Sigmoid colon (tissue), 7 donors: ENCODE results near the gene NUP205. TPM values are rescaled to one million over a fixed set of nuclear protein-coding genes. Genes with fewer than 3 reads are reported as not detected.

Source experiments
- DNase-seq: peaks from one replicate; pipeline ENCODE4 v3.0.0-alpha.2; 2019
- H3K27ac ChIP-seq, 4 donors: fragments of 200-600 bp; sonication (generic); one replicate each; pipeline ENCODE4 v1.5.1; 2016 to 2019; ENCODE audit warnings: mild to moderate bottlenecking in 1 of 4
- H3K27me3 ChIP-seq, 3 donors: fragments of 200-600 bp; sonication (generic); one replicate each; pipeline ENCODE4 v1.5.1; 2019; ENCODE audit warnings: mild to moderate bottlenecking in 1 of 3
- H3K36me3 ChIP-seq, 4 donors: fragments of 200-600 bp; sonication (generic); one replicate each; pipeline ENCODE4 v1.5.1; 2016 to 2019
- H3K4me1 ChIP-seq, 4 donors: fragments of 200-600 bp; sonication (generic); one replicate each; pipeline ENCODE4 v1.5.1; 2017 to 2019
- H3K4me3 ChIP-seq, 4 donors: fragments of 200-600 bp; sonication (generic); one replicate each; pipeline ENCODE4 v1.5.1; 2017 to 2019; ENCODE audit warnings: mild to moderate bottlenecking in 2 of 4, moderate library complexity in 1 of 4
- H3K9me3 ChIP-seq, 4 donors: fragments of 200-600 bp in 3 of 4; sonication (generic) in 3 of 4; one replicate each; pipeline versions ENCODE4 v1.5.1 to v1.6.1; 2013 to 2019
- CTCF ChIP-seq, 4 experiments: fragments of 450-650 bp in 3 of 4; fragments of 200-600 bp in 1 of 4; IDR thresholded peaks; one replicate each; pipeline ENCODE4 v1.5.1; 2016 to 2019; ENCODE audit warnings: antibody characterized with exemption in 4 of 4, mild to moderate bottlenecking in 3 of 4, moderate library complexity in 2 of 4
- EP300 ChIP-seq, 4 donors: sonication (generic); formaldehyde crosslinking; IDR thresholded peaks; one replicate each; pipeline ENCODE4 v1.6.1; 2017; ENCODE audit warnings: antibody characterized with exemption in 4 of 4
- POLR2A ChIP-seq, 2 donors: fragments of 450-650 bp; IDR thresholded peaks; one replicate each; pipeline ENCODE4 v1.6.1; 2016; ENCODE audit warnings: antibody characterized with exemption in 2 of 2, mild to moderate bottlenecking in 2 of 2, moderate library complexity in 2 of 2
- POLR2AphosphoS5 ChIP-seq, 4 donors: sonication (generic); formaldehyde crosslinking; IDR thresholded peaks; one replicate each; pipeline ENCODE4 v1.6.1; 2017; ENCODE audit warnings: antibody characterized with exemption in 4 of 4
- WGBS, 2 donors: extraction: QIAGEN DNeasy Blood & Tissue Kit; methylation state at CpG; one replicate each; pipeline ENCODE4 v1.1.7; 2013; 5-methylcytosine and 5-hydroxymethylcytosine counted together
- intact Hi-C: fragments of 100-400 bp; cut with DNase I; formaldehyde crosslinking; loops from one replicate; pipeline ENCODE4 v1.15.1; 2023
- polyA plus RNA-seq, 3 donors: library from polyadenylated mRNA; stranded (reverse); fragments of 200-250 nt; gene quantifications; one replicate each; pipeline ENCODE4 v1.2.3, GENCODE V29; 2013
- total RNA-seq, 4 donors: library from RNA; depleted of rRNA; stranded (reverse); fragments of >200 nt; gene quantifications; one replicate each; pipeline ENCODE4 v1.1.0, GENCODE V29; 2016
- donor health status: healthy with polysubstance abuse.
- donor health status: Bipolar disorder and iron deficiency.
- donor health status: healthy.

The NUP205 gene
- total and polyA plus RNA-seq, 7 donors, result 9.5 to 37.5 (median 21.9) TPM

GRCh38 chr7:135669774-135670173 lies 112.1 kb downstream of the NUP205 start:
- Histone ChIP-seq H3K36me3 (peaks cover 0 to 5% (median 0%) of the 10 kb centered on the region in 4 donors), H3K4me1 (peaks cover 0 to 41% (median 33%) of the 10 kb centered on the region in 4 donors), H3K4me3 (no peak overlapping the region), H3K9me3 (no peaks in the 10 kb centered on the region), H3K27ac (peak overlapping the region in 1 of 4 donors; percentile 30), H3K27me3 (no peaks in the 10 kb centered on the region)
- WGBS, 2 donors, result 84 to 86% methylated on average over 1 of the region's 1 CpG
- no peak for DNase-seq
- intact Hi-C loops, result loop anchor here (5.0 to 10.0 kb wide), 2 partner anchors 78 to 305 kb away; partner anchors contain the start of genes FAM180A and MTPN
- TF ChIP-seq EP300 (IDR thresholded peaks at IDR 0.05), result no peak
- no peak for TF ChIP-seq CTCF (IDR thresholded peaks at IDR 0.05)
- TF ChIP-seq POLR2A (IDR thresholded peaks at IDR 0.05), result no peak
- no peak for TF ChIP-seq POLR2AphosphoS5 (IDR thresholded peaks at IDR 0.05)

GRCh38 chr7:135670179-135670578 lies 112.5 kb downstream of the NUP205 start:
- H3K36me3 ChIP-seq, result peaks cover 0 to 5% (median 0%) of the 10 kb centered on the region in 4 donors
- TF ChIP-seq POLR2AphosphoS5 (IDR thresholded peaks at IDR 0.05) (no peak), EP300 (IDR thresholded peaks at IDR 0.05) (no peak), CTCF (IDR thresholded peaks at IDR 0.05) (no peak), POLR2A (IDR thresholded peaks at IDR 0.05) (no peak)
- H3K4me3 ChIP-seq, result no peak overlapping the region
- H3K9me3 ChIP-seq, result no peaks in the 10 kb centered on the region
- WGBS, 2 donors, result 66 to 71% methylated on average over 1 of the region's 1 CpG
- H3K27me3 ChIP-seq, result no peaks in the 10 kb centered on the region
- H3K4me1 ChIP-seq, result peaks cover 0 to 40% (median 33%) of the 10 kb centered on the region in 4 donors
- peak overlapping the region in 1 of 4 donors; percentile 30 for H3K27ac ChIP-seq
- DNase-seq, result no peak
- intact Hi-C loops, result no loop called here

- Histone ChIP-seq H3K4me1 (peaks cover 0 to 33% (median 30%) of the 10 kb centered on the region in 4 donors), H3K4me3 (no peak overlapping the region), H3K27ac (peak overlapping the region in 3 of 4 donors; percentile 0 to 41 (median 40)), H3K9me3 (no peaks in the 10 kb centered on the region), H3K27me3 (no peaks in the 10 kb centered on the region), H3K36me3 (peaks cover 0 to 10% (median 3%) of the 10 kb centered on the region in 4 donors)
- intact Hi-C loops, result loop anchor here (2.0 kb wide), 1 partner anchor 336 kb away; no protein-coding TSS in a partner anchor
- TF ChIP-seq CTCF (IDR thresholded peaks at IDR 0.05) (peak; percentile 62 to 82 (median 72)), EP300 (IDR thresholded peaks at IDR 0.05) (no peak)
- no peak for DNase-seq
- WGBS, 2 donors, result 65 to 67% methylated on average over 3 of the region's 3 CpGs
Measured at GRCh38 chr7:135672560-135673359, 115.0 kb downstream of the NUP205 start.

- Histone ChIP-seq H3K27ac (peak overlapping the region in 3 of 4 donors; percentile 0 to 41 (median 40)), H3K36me3 (peaks cover 0 to 10% (median 3%) of the 10 kb centered on the region in 4 donors), H3K9me3 (no peaks in the 10 kb centered on the region), H3K4me3 (no peak overlapping the region), H3K4me1 (peaks cover 0 to 39% (median 36%) of the 10 kb centered on the region in 4 donors), H3K27me3 (no peaks in the 10 kb centered on the region)
- 80 to 85% methylated on average over 6 of the region's 6 CpGs for WGBS, 2 donors
- TF ChIP-seq CTCF (IDR thresholded peaks at IDR 0.05) (no peak), EP300 (IDR thresholded peaks at IDR 0.05) (no peak), POLR2AphosphoS5 (IDR thresholded peaks at IDR 0.05) (no peak), POLR2A (IDR thresholded peaks at IDR 0.05) (no peak)
- intact Hi-C loops, result loop anchor here (2.0 kb wide), 1 partner anchor 335 kb away; no protein-coding TSS in a partner anchor
- no peak for DNase-seq
Measured at GRCh38 chr7:135673360-135673706, 115.6 kb downstream of the NUP205 start.
